ENCODE data around the gene RRBP1.

The RRBP1 gene

GRCh38 chr20:17688965-17689364, 6.9 kb upstream of the RRBP1 start:
- peaks cover 6% of the 10 kb centered on the region for H3K4me1 ChIP-seq (ENCODE audit: control insufficient read depth, low read depth, low read length)
- H3K9ac ChIP-seq (ENCODE audit: low read length), result no peak overlapping the region
- no peaks in the 10 kb centered on the region for H3K36me3 ChIP-seq (ENCODE audit: control insufficient read depth, low read depth, low read length)
- H3K27me3 ChIP-seq (ENCODE audit: control insufficient read depth, insufficient read depth, low read length), result no peaks in the 10 kb centered on the region
- H3K27ac ChIP-seq (ENCODE audit: low read length), result no peak overlapping the region
- no peak overlapping the region for H3K4me3 ChIP-seq (ENCODE audit: low read length)
- no peaks in the 10 kb centered on the region for H3K9me3 ChIP-seq (ENCODE audit: control insufficient read depth, low read depth, low read length)

- Histone ChIP-seq H3K9me3 (ENCODE audit: control insufficient read depth, low read depth, low read length) (no peaks in the 10 kb centered on the region), H3K4me1 (ENCODE audit: control insufficient read depth, low read depth, low read length) (no peaks in the 10 kb centered on the region), H3K36me3 (ENCODE audit: control insufficient read depth, low read depth, low read length) (no peaks in the 10 kb centered on the region), H3K27me3 (ENCODE audit: control insufficient read depth, insufficient read depth, low read length) (no peaks in the 10 kb centered on the region), H3K27ac (ENCODE audit: low read length) (no peak overlapping the region), H3K4me3 (ENCODE audit: low read length) (no peak overlapping the region), H3K9ac (ENCODE audit: low read length) (no peak overlapping the region)
Observed at GRCh38 chr20:17687800-17688199, 5.8 kb upstream of the RRBP1 start.

- H3K36me3 ChIP-seq (ENCODE audit: control insufficient read depth, low read depth, low read length), result no peaks in the 10 kb centered on the region
- no peaks in the 10 kb centered on the region for H3K9me3 ChIP-seq (ENCODE audit: control insufficient read depth, low read depth, low read length)
- no peak overlapping the region for H3K4me3 ChIP-seq (ENCODE audit: low read length)
- no peaks in the 10 kb centered on the region for H3K27me3 ChIP-seq (ENCODE audit: control insufficient read depth, insufficient read depth, low read length)
- peaks cover 4% of the 10 kb centered on the region for H3K4me1 ChIP-seq (ENCODE audit: control insufficient read depth, low read depth, low read length)
- H3K9ac ChIP-seq (ENCODE audit: low read length), result no peak overlapping the region
- no peak overlapping the region for H3K27ac ChIP-seq (ENCODE audit: low read length)
Observed at GRCh38 chr20:17685168-17685567, 3.1 kb upstream of the RRBP1 start.

GRCh38 chr20:17684077-17684888, 2.2 kb upstream of the RRBP1 start:
- no peaks in the 10 kb centered on the region for H3K27me3 ChIP-seq (ENCODE audit: control insufficient read depth, insufficient read depth, low read length)
- H3K4me3 ChIP-seq (ENCODE audit: low read length), result no peak overlapping the region
- H3K36me3 ChIP-seq (ENCODE audit: control insufficient read depth, low read depth, low read length), result no peaks in the 10 kb centered on the region
- H3K9ac ChIP-seq (ENCODE audit: low read length), result no peak overlapping the region
- peaks cover 13% of the 10 kb centered on the region for H3K4me1 ChIP-seq (ENCODE audit: control insufficient read depth, low read depth, low read length)
- no peak overlapping the region for H3K27ac ChIP-seq (ENCODE audit: low read length)
- no peaks in the 10 kb centered on the region for H3K9me3 ChIP-seq (ENCODE audit: control insufficient read depth, low read depth, low read length)

GRCh38 chr20:17683218-17684076, 1.4 kb upstream of the RRBP1 start:
- peaks cover 4% of the 10 kb centered on the region for H3K36me3 ChIP-seq (ENCODE audit: control insufficient read depth, low read depth, low read length)
- H3K4me3 ChIP-seq (ENCODE audit: low read length), result peak overlapping the region; percentile 71
- peaks cover 13% of the 10 kb centered on the region for H3K4me1 ChIP-seq (ENCODE audit: control insufficient read depth, low read depth, low read length)
- H3K27me3 ChIP-seq (ENCODE audit: control insufficient read depth, insufficient read depth, low read length), result no peaks in the 10 kb centered on the region
- H3K9me3 ChIP-seq (ENCODE audit: control insufficient read depth, low read depth, low read length), result no peaks in the 10 kb centered on the region
- H3K27ac ChIP-seq (ENCODE audit: low read length), result no peak overlapping the region
- no peak overlapping the region for H3K9ac ChIP-seq (ENCODE audit: low read length)

GRCh38 chr20:17682889-17683198, 802 bp upstream of the RRBP1 start:
- Histone ChIP-seq H3K4me3 (ENCODE audit: low read length) (peak overlapping the region; percentile 71), H3K9ac (ENCODE audit: low read length) (peak overlapping the region; percentile 26), H3K27ac (ENCODE audit: low read length) (no peak overlapping the region), H3K36me3 (ENCODE audit: control insufficient read depth, low read depth, low read length) (peaks cover 4% of the 10 kb centered on the region), H3K27me3 (ENCODE audit: control insufficient read depth, insufficient read depth, low read length) (no peaks in the 10 kb centered on the region), H3K9me3 (ENCODE audit: control insufficient read depth, low read depth, low read length) (no peaks in the 10 kb centered on the region), H3K4me1 (ENCODE audit: control insufficient read depth, low read depth, low read length) (peaks cover 13% of the 10 kb centered on the region)

- no peaks in the 10 kb centered on the region for H3K9me3 ChIP-seq (ENCODE audit: control insufficient read depth, low read depth, low read length)
- H3K9ac ChIP-seq (ENCODE audit: low read length), result no peak overlapping the region
- H3K4me3 ChIP-seq (ENCODE audit: low read length), result peak overlapping the region; percentile 51
- H3K27me3 ChIP-seq (ENCODE audit: control insufficient read depth, insufficient read depth, low read length), result no peaks in the 10 kb centered on the region
- H3K36me3 ChIP-seq (ENCODE audit: control insufficient read depth, low read depth, low read length), result peaks cover 8% of the 10 kb centered on the region
- peaks cover 13% of the 10 kb centered on the region for H3K4me1 ChIP-seq (ENCODE audit: control insufficient read depth, low read depth, low read length)
- no peak overlapping the region for H3K27ac ChIP-seq (ENCODE audit: low read length)
Observed at GRCh38 chr20:17681726-17682102, 328 bp downstream of the RRBP1 start.

- Histone ChIP-seq H3K4me3 (ENCODE audit: low read length) (peak overlapping the region; percentile 74), H3K9ac (ENCODE audit: low read length) (peak overlapping the region; percentile 30), H3K9me3 (ENCODE audit: control insufficient read depth, low read depth, low read length) (no peaks in the 10 kb centered on the region), H3K4me1 (ENCODE audit: control insufficient read depth, low read depth, low read length) (peaks cover 13% of the 10 kb centered on the region), H3K27me3 (ENCODE audit: control insufficient read depth, insufficient read depth, low read length) (no peaks in the 10 kb centered on the region), H3K27ac (ENCODE audit: low read length) (no peak overlapping the region), H3K36me3 (ENCODE audit: control insufficient read depth, low read depth, low read length) (peaks cover 8% of the 10 kb centered on the region)
Observed at GRCh38 chr20:17680836-17681725, 961 bp downstream of the RRBP1 start.

- Histone ChIP-seq H3K9me3 (ENCODE audit: control insufficient read depth, low read depth, low read length) (no peaks in the 10 kb centered on the region), H3K4me1 (ENCODE audit: control insufficient read depth, low read depth, low read length) (peaks cover 13% of the 10 kb centered on the region), H3K27me3 (ENCODE audit: control insufficient read depth, insufficient read depth, low read length) (no peaks in the 10 kb centered on the region), H3K9ac (ENCODE audit: low read length) (peak overlapping the region; percentile 30), H3K4me3 (ENCODE audit: low read length) (peak overlapping the region; percentile 74), H3K36me3 (ENCODE audit: control insufficient read depth, low read depth, low read length) (peaks cover 8% of the 10 kb centered on the region), H3K27ac (ENCODE audit: low read length) (no peak overlapping the region)
Observed at GRCh38 chr20:17679941-17680835, 1.9 kb downstream of the RRBP1 start.

GRCh38 chr20:17678886-17679285, 3.2 kb downstream of the RRBP1 start:
- Histone ChIP-seq H3K4me1 (ENCODE audit: control insufficient read depth, low read depth, low read length) (peaks cover 13% of the 10 kb centered on the region), H3K36me3 (ENCODE audit: control insufficient read depth, low read depth, low read length) (peaks cover 8% of the 10 kb centered on the region), H3K27ac (ENCODE audit: low read length) (no peak overlapping the region), H3K27me3 (ENCODE audit: control insufficient read depth, insufficient read depth, low read length) (no peaks in the 10 kb centered on the region), H3K9ac (ENCODE audit: low read length) (no peak overlapping the region), H3K4me3 (ENCODE audit: low read length) (no peak overlapping the region), H3K9me3 (ENCODE audit: control insufficient read depth, low read depth, low read length) (no peaks in the 10 kb centered on the region)
